K562 (cell line): ENCODE measurements around the gene RNF168. TPM values are rescaled to one million over a fixed set of nuclear protein-coding genes. Genes with fewer than 3 reads are reported as not detected.

Source experiments
- CEBPG ChIP-seq, 3 experiments: fragments of 200-800 bp in 1 of 3; sonication (Bioruptor generic) in 1 of 3; sonication (generic) in 1 of 3; formaldehyde crosslinking in 1 of 3; IDR thresholded peaks in 2 of 3; conservative IDR thresholded peaks in 1 of 3; 2 replicates each; pipeline versions ENCODE4 v1.6.1 to v1.8.0; 2016 to 2022; ENCODE audit warnings: missing compliant biosample characterization in 2 of 3, missing genetic modification characterization in 2 of 3, mild to moderate bottlenecking in 1 of 3, missing genetic modification reagents in 1 of 3
- CHD1 ChIP-seq: fragments of 200-600 bp; sonication (generic); IDR thresholded peaks from one replicate; pipeline ENCODE4 v1.6.1; 2012; ENCODE audit warnings: mild to moderate bottlenecking, moderate library complexity, low read length, inconsistent platforms
- MIER1 ChIP-seq: fragments of 450-650 bp; IDR thresholded peaks from 2 replicates; pipeline ENCODE4 v1.6.1; 2016; ENCODE audit warnings: antibody characterized with exemption, mild to moderate bottlenecking, low read depth
- MLLT1 ChIP-seq, 2 experiments: fragments of 450-650 bp; IDR thresholded peaks; 2 replicates each; pipeline ENCODE4 v1.6.1; 2016
- NCOA1 ChIP-seq: fragments of 450-650 bp; IDR thresholded peaks from 2 replicates; pipeline ENCODE4 v1.6.1; 2016; ENCODE audit warnings: low read depth
- PHF8 ChIP-seq: fragments of 200-600 bp; sonication (generic); IDR thresholded peaks from 2 replicates; pipeline ENCODE4 v1.6.1; 2012; ENCODE audit warnings: mixed run types, mild to moderate bottlenecking, inconsistent platforms, low read length, moderate library complexity, borderline replicate concordance
- POLR2AphosphoS2 ChIP-seq: IDR thresholded peaks from 2 replicates; pipeline ENCODE4 v1.6.1; 2012; ENCODE audit warnings: low read length, improper control_type of control experiment
- PTRF ChIP-seq: fragments of 450-650 bp; IDR thresholded peaks from 2 replicates; pipeline ENCODE4 v1.6.1; 2016; ENCODE audit warnings: mild to moderate bottlenecking, missing genetic modification characterization, missing compliant biosample characterization
- SAFB ChIP-seq: fragments of 200-400 bp; formaldehyde crosslinking; IDR thresholded peaks from 2 replicates; pipeline ENCODE4 v1.6.1; 2017; ENCODE audit warnings: low read depth, low read length, borderline replicate concordance
- SFPQ ChIP-seq: fragments of 200-400 bp; formaldehyde crosslinking; IDR thresholded peaks from 2 replicates; pipeline ENCODE4 v1.6.1; 2017; ENCODE audit warnings: mild to moderate bottlenecking, low read depth, low read length, moderate library complexity
- TAF15 ChIP-seq: fragments of 200-400 bp; formaldehyde crosslinking; IDR thresholded peaks from 2 replicates; pipeline ENCODE4 v1.6.1; 2017; ENCODE audit warnings: mild to moderate bottlenecking, low read depth, low read length, moderate library complexity
- U2AF1 ChIP-seq: fragments of 200-400 bp; formaldehyde crosslinking; optimal IDR thresholded peaks from 2 replicates; pipeline ENCODE3; 2017; ENCODE audit warnings: mild to moderate bottlenecking, low read depth, low read length, moderate library complexity
- USF2 ChIP-seq: sonication (generic); formaldehyde crosslinking; IDR thresholded peaks from 2 replicates; pipeline ENCODE4 v1.5.0; 2020; ENCODE audit warnings: missing genetic modification reagents
- XRCC4 ChIP-seq: IDR thresholded peaks from one replicate; pipeline ENCODE4 v1.6.1; 2011; ENCODE audit not compliant: insufficient read depth, insufficient read length; ENCODE audit errors: extremely low read depth
- ZFX ChIP-seq: sonication (generic); formaldehyde crosslinking; IDR thresholded peaks from 2 replicates; pipeline ENCODE4 v1.8.0; 2022; ENCODE audit warnings: mild to moderate bottlenecking, missing genetic modification reagents, moderate library complexity
- ZHX1 ChIP-seq: fragments of 150-350 bp; conservative IDR thresholded peaks from 2 replicates; pipeline ENCODE4 v1.6.1; 2014; ENCODE audit warnings: low read length
- ZKSCAN3 ChIP-seq: fragments of 250-450 bp; sonication (Bioruptor Pico); IDR thresholded peaks from 2 replicates; pipeline ENCODE4 v1.4.0; 2020
- ZNF316 ChIP-seq: fragments of 450-650 bp; IDR thresholded peaks from 2 replicates; pipeline ENCODE4 v1.6.1; 2016
- ZNF444 ChIP-seq: fragments of 250-450 bp; sonication (Bioruptor Pico); IDR thresholded peaks from 2 replicates; pipeline ENCODE4 v1.4.0; 2020; ENCODE audit warnings: mild to moderate bottlenecking, moderate library complexity
- ZNF57 ChIP-seq: fragments of 450-650 bp; formaldehyde crosslinking; IDR thresholded peaks from 2 replicates; pipeline ENCODE4 v1.4.0; 2020; ENCODE audit warnings: mild to moderate bottlenecking, moderate library complexity
- ZNF668 ChIP-seq: fragments of 250-450 bp; sonication (Bioruptor Pico); IDR thresholded peaks from 2 replicates; pipeline ENCODE4 v1.8.0; 2022; ENCODE audit warnings: mild to moderate bottlenecking, inconsistent platforms
- ZNF717 ChIP-seq: fragments of 250-450 bp; sonication (Bioruptor Pico); IDR thresholded peaks from 2 replicates; pipeline ENCODE4 v1.5.0; 2021
- polyA plus RNA-seq, 8 experiments: library from polyadenylated mRNA; depleted of rRNA in 4 of 8; stranded (reverse) in 5 of 8; unstranded in 3 of 8; fragments of >200 nt; fragmentation: Nextera tagmentation in 2 of 8; fragmentation: Illumina TruSeq in 1 of 8; extraction: Ambion mirVana in 2 of 8; extraction: Trizol in 1 of 8; gene quantifications; 2 replicates each; pipeline versions ENCODE4 v1.2.1 to v1.2.3, GENCODE V29; 2011 to 2014; ENCODE audit warnings: inconsistent platforms in 1 of 8, missing spikeins in 1 of 8
- total RNA-seq, 7 experiments: library from RNA; depleted of rRNA in 6 of 7; stranded (reverse); fragments of >200 nt in 6 of 7; fragmentation: Illumina TruSeq in 2 of 7; extraction: Trizol in 2 of 7; gene quantifications; 2 replicates each; pipeline versions ENCODE4 v1.2.1 to v1.2.3, GENCODE V29; 2011 to 2021; ENCODE audit warnings: low replicate concordance in 1 of 7

The RNF168 gene
- total and polyA plus RNA-seq, 9 of the 15 experiments (the other 6 are each of a cell fraction or from before 2014, with no cell fraction given) = 6.0 to 32.1 (median 16.6) TPM

DNA sequence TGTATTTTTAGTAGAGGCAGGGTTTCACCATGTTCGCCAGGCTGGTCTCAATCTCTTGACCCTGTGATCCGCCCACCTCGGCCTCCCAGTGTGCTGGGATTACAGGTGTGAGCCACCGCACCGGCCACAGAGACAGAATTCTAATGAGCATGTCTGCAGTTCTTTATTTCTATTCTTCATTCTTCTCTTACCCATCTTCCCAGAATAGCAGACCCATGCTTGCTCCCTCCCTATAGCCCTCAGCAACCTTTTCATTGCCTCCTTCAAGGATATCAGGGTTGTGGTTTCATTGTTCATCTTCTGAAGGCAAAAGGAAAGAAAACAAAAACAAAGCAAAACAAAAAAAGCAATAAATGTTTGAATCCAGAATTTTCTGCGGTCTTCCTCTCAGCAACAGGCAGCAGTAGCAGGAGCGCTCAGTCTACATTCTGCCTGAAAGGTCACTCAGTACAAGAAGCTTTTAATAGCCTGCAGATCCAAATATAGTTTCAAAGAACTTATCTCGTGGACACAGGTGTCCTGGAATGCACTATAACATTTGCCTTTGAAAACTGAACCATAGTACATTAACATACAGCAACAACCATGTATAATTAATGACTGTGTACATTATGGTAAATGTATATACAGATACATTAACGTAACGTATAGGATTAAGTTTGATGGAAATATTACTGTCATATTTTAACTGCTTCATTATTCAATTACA is 11.5 kb upstream of the RNF168 start, which contains the start of gene SMCO1 (continued):
- no peak for TF ChIP-seq SFPQ
- TF ChIP-seq POLR2AphosphoS2 = no peak
- TF ChIP-seq ZNF717 (CRISPR knock-in tag) = no peak
- no peak for TF ChIP-seq CEBPG (CRISPR knock-in tag; IDR thresholded peaks at IDR 0.05)
- TF ChIP-seq CEBPG (tag; conservative IDR thresholded peaks at IDR 0.05 in 1 of 2, IDR thresholded peaks at IDR 0.05 in 1 of 2) = no peak
- no peak for TF ChIP-seq ZNF57
- TF ChIP-seq CHD1 = no peak
- no peak for TF ChIP-seq U2AF1
- no peak for TF ChIP-seq TAF15
- no peak for TF ChIP-seq ZFX
- no peak for TF ChIP-seq USF2
- TF ChIP-seq PHF8 = no peak
- no peak for TF ChIP-seq ZNF668
- no peak for TF ChIP-seq ZKSCAN3 (CRISPR knock-in tag)
- TF ChIP-seq MLLT1 (IDR thresholded peaks at IDR 0.05) = peak in 1 of 2 experiments; percentile 15; a peak in 1 of 4 replicates
- no peak for TF ChIP-seq PTRF (tag)
- no peak for TF ChIP-seq XRCC4
- no peak for TF ChIP-seq MIER1
- no peak for TF ChIP-seq SAFB
- TF ChIP-seq ZHX1 = no peak
- 0 out of 2 replicates have a peak, but pooled peaks have one; percentile 35 for TF ChIP-seq NCOA1
- TF ChIP-seq ZNF316 = no peak
- no peak for TF ChIP-seq ZNF444 (CRISPR knock-in tag)
